Measurements from ENCODE around the gene RNF144B. TPM values are rescaled to one million over a fixed set of nuclear protein-coding genes. Genes with fewer than 3 reads are reported as not detected.

RNF144B gene
- total and polyA plus RNA-seq, 2 of the 8 experiments (the other 6 are each of a cell fraction or from before 2014, with no cell fraction given), result 1.8 to 11.2 TPM

GRCh38 chr6:18477301-18477941, 90.3 kb downstream of the RNF144B start (continued):
- TF ChIP-seq CHD7 (IDR thresholded peaks at IDR 0.05; ENCODE audit: insufficient replicate concordance, low read length) (no peak), CEBPB (IDR thresholded peaks at IDR 0.05; ENCODE audit: low read depth, low read length) (no peak), KDM4A (IDR thresholded peaks at IDR 0.05; ENCODE audit: low read depth, low read length, severe bottlenecking) (no peak), EP300 (IDR thresholded peaks at IDR 0.05; ENCODE audit: borderline replicate concordance in 1 of 2, low read depth in 2 of 2, low read length in 2 of 2) (no peak), SP1 (IDR thresholded peaks at IDR 0.05; ENCODE audit: low read depth, low read length) (no peak), HDAC2 (IDR thresholded peaks at IDR 0.05; ENCODE audit: borderline replicate concordance in 1 of 2, low read depth in 2 of 2, low read length in 2 of 2) (no peak), TBP (IDR thresholded peaks at IDR 0.05; ENCODE audit: low read depth, low read length) (no peak)

Measured in H1 (cell line).